Common myeloid progenitor, CD34-positive (primary cell): Measurements from ENCODE around the gene CUTA.
A peak's percentile ranks its signal among the peaks of the same experiment; 100 is the strongest.

Source experiments
- CTCF ChIA-PET: fragments of 350-600 bp; sonication (Branson Sonifier 250); formaldehyde crosslinking; loops from one replicate; lab custom pipeline; 2021; ENCODE audit warnings: antibody characterized with exemption; lab: Charles Lee
- POLR2A ChIA-PET: fragments of 350-600 bp; sonication (Branson Sonifier 250); formaldehyde crosslinking; loops from one replicate; lab custom pipeline; 2021; ENCODE audit warnings: antibody characterized with exemption; lab: Charles Lee
- DNase-seq, 3 donors: peaks; one replicate each; pipeline versions ENCODE4 v3.0.0 to v3.0.0-alpha.2; 2013
- H3K27ac ChIP-seq, 2 experiments: 1 replicate in 1 of 2; 2 replicates in 1 of 2; pipeline ENCODE4 v1.7.0; 2013; ENCODE audit warnings: inconsistent platforms in 2 of 2, low read length in 2 of 2, mild to moderate bottlenecking in 2 of 2, low read depth in 1 of 2, moderate library complexity in 1 of 2; ENCODE audit not compliant: severe bottlenecking in 2 of 2, insufficient read depth in 1 of 2, poor library complexity in 1 of 2
- H3K27me3 ChIP-seq, 5 experiments: replicated peaks in 2 of 5; 1 replicate in 3 of 5; 2 replicates in 2 of 5; pipeline versions ENCODE4 v1.6.1 to v1.7.0; 2013; ENCODE audit warnings: low read length in 4 of 5, mild to moderate bottlenecking in 2 of 5, moderate library complexity in 2 of 5, inconsistent platforms in 1 of 5; ENCODE audit not compliant: insufficient read depth in 5 of 5, control insufficient read depth in 4 of 5
- H3K36me3 ChIP-seq, 4 experiments: 1 replicate in 2 of 4; 2 replicates in 2 of 4; pipeline versions ENCODE4 v1.6.1 to v1.7.0; 2013; ENCODE audit warnings: low read length in 3 of 4, control low read depth in 1 of 4, mild to moderate bottlenecking in 1 of 4; ENCODE audit not compliant: control insufficient read depth in 4 of 4, insufficient read depth in 4 of 4
- H3K4me1 ChIP-seq, 4 experiments: 1 replicate in 3 of 4; 2 replicates in 1 of 4; pipeline versions ENCODE4 v1.6.1 to v1.7.1; 2013; ENCODE audit warnings: low read length in 3 of 4, mild to moderate bottlenecking in 3 of 4, control low read depth in 1 of 4, inconsistent platforms in 1 of 4, moderate library complexity in 1 of 4; ENCODE audit not compliant: control insufficient read depth in 4 of 4, insufficient read depth in 4 of 4; ENCODE audit errors: control extremely low read depth in 1 of 4
- H3K4me3 ChIP-seq, 7 experiments: 1 replicate in 4 of 7; 2 replicates in 3 of 7; pipeline versions ENCODE4 v1.5.1 to v1.7.0; 2013; ENCODE audit warnings: mild to moderate bottlenecking in 7 of 7, low read length in 6 of 7, moderate library complexity in 6 of 7, inconsistent platforms in 2 of 7, low read depth in 2 of 7, control low read depth in 1 of 7; ENCODE audit not compliant: insufficient read depth in 4 of 7, control insufficient read depth in 1 of 7; ENCODE audit errors: extremely low read depth in 1 of 7
- H3K9me3 ChIP-seq, 5 experiments: 1 replicate in 4 of 5; 2 replicates in 1 of 5; pipeline versions ENCODE4 v1.6.1 to v1.7.1; 2013; ENCODE audit warnings: low read length in 4 of 5, mild to moderate bottlenecking in 2 of 5, inconsistent platforms in 1 of 5, low read depth in 1 of 5, moderate library complexity in 1 of 5; ENCODE audit not compliant: control insufficient read depth in 4 of 5, insufficient read depth in 2 of 5; ENCODE audit errors: control extremely low read depth in 1 of 5
- WGBS: methylation state at CpG from one replicate; pipeline ENCODE4 v1.1.5; 2013; ENCODE audit not compliant: insufficient coverage; 5-methylcytosine and 5-hydroxymethylcytosine counted together

Gene CUTA

DNA sequence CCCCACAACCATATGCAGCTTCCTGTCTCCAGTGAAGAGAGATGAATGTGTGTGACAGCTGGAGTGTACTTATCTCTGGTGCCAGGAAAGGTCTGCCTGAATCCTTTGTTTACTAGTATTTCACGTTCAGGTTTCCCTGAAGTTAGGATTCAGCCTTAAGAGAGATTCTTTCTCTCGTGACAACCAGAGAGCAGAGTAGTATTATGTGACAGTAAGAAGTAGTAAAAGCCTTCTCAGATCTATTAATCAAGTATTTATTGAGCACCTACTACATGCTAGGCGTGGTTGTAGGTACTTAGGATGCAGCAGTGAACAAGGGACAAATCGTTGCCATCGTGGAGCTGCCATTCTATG, 25.3 kb downstream of the CUTA start:
- DNase-seq: no peak
- H3K27me3 ChIP-seq: no peaks in the 10 kb centered on the region
- CTCF ChIA-PET: interaction anchor here (0.9 to 1.3 kb wide), 3 partner anchors 9 to 103 kb away, joined by 3 read pairs; partner anchors contain the start of genes PFDN6 and WDR46
- H3K9me3 ChIP-seq: no peaks in the 10 kb centered on the region
- H3K36me3 ChIP-seq: peaks cover 0 to 14% (median 0%) of the 10 kb centered on the region in 4 experiments
- POLR2A ChIA-PET: no interaction called here
- H3K27ac ChIP-seq: peak overlapping the region in 1 of 2 experiments; percentile 84
- H3K4me3 ChIP-seq: peak overlapping the region in 6 of 7 experiments; percentile 84 to 98 (median 89)
- H3K4me1 ChIP-seq: peaks cover 10 to 34% (median 24%) of the 10 kb centered on the region in 4 experiments
- WGBS: 44% methylated on average over 4 of the region's 5 CpGs

GRCh38 chr6:33391922-33392594, 25.8 kb downstream of the CUTA start:
- H3K4me1 ChIP-seq: peaks cover 10 to 34% (median 24%) of the 10 kb centered on the region in 4 experiments
- H3K36me3 ChIP-seq: peaks cover 0 to 13% (median 0%) of the 10 kb centered on the region in 4 experiments
- WGBS: 0% methylated on average over 21 of the region's 31 CpGs
- POLR2A ChIA-PET: no interaction called here
- CTCF ChIA-PET: interaction anchor here (0.9 to 1.3 kb wide), 3 partner anchors 10 to 103 kb away, joined by 3 read pairs; partner anchors contain the start of genes PFDN6 and WDR46
- peak overlapping the region in 1 of 2 experiments; percentile 84 for H3K27ac ChIP-seq
- H3K4me3 ChIP-seq: peak overlapping the region; percentile 84 to 98 (median 93)
- DNase-seq: peak in 2 of 3 donors; percentile 18 to 31
- H3K27me3 ChIP-seq: no peaks in the 10 kb centered on the region
- H3K9me3 ChIP-seq: no peaks in the 10 kb centered on the region

DNA sequence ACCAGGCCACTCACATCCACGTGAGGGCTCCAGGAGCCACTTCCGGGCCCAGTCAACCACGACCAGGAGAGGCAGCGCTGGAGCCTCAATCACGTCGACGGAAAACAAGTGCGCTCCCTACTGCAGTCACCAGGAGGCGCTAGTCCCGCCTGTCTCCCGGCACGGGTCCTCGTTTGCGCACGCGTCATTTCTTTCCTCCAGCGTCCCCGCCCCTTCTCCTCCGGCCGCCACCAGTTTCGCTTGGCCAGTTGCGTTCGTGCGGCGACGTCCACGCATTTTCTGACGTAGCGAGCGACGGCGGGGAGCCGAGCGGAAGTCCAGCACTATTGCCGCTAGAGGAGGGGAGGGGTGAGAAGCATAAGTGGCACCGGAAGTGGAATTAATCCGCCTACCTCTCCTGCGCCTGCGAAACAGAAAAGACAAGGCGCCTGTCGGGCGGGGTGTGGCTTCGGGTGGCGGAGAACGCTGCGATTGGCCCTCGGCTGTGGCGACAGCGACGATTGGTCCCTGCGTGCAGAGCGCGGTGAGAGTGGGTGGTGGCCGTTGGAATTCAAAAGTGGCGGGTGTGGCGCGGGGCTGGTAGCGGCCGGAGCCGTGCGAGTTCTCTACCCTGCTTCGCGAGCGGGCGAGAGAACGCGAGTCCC, 26.5 kb downstream of the CUTA start, which contains the start of gene KIFC1:
Gene KIFC1, plus strand, starts transcription at position 546 of the 644 bp plus-strand sequence. CDS start 163 bp downstream, outside the sequence.
- POLR2A ChIA-PET: no interaction called here
- H3K4me1 ChIP-seq: peaks cover 10 to 34% (median 24%) of the 10 kb centered on the region in 4 experiments
- peak within 1 kb of the TSS; percentile 84 to 98 (median 93) for H3K4me3 ChIP-seq
- DNase-seq: peak; percentile 100
- CTCF ChIA-PET: interaction anchor here (0.7 to 2.3 kb wide), 12 partner anchors 10 to 102 kb away, joined by 3 to 11 read pairs (median 4); partner anchors contain the start of genes PFDN6 and WDR46
- no peaks in the 10 kb centered on the region for H3K27me3 ChIP-seq
- peak within 1 kb of the TSS; percentile 30 to 84 for H3K27ac ChIP-seq
- 0% methylated on average over 63 of the region's 67 CpGs for WGBS
- H3K9me3 ChIP-seq: no peaks in the 10 kb centered on the region
- H3K36me3 ChIP-seq: peaks cover 0 to 13% (median 0%) of the 10 kb centered on the region in 4 experiments

- POLR2A ChIA-PET: no interaction called here
These were observed 27.1 kb downstream of the CUTA start for GRCh38 chr6:33390767-33391277.

DNA sequence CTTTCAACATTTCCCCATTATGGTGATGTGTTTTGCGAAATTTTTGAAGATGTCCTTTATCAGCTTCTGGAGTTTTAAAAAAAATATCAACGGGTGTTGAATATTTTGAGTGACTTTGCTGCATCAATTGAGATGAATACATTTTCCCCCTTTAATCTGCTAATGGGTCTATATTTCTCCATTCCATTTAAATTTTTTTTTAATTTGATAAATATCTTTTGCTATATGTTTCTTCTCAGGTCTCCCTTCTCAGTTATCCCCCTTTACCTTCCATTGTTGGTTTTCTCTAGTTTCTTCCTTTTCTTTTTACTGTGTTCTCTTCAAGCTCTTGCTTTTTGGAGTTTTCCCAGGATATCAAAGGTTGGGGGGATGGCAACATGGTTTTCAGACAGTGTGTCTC, 27.7 kb downstream of the CUTA start:
- peaks cover 0 to 9% (median 0%) of the 10 kb centered on the region in 4 experiments for H3K36me3 ChIP-seq
- CTCF ChIA-PET: interaction anchor here (0.7 to 2.3 kb wide), 9 partner anchors 15 to 40 kb away, joined by 3 to 11 read pairs (median 5); partner anchors contain the start of gene CUTA
- no peak overlapping the region for H3K27ac ChIP-seq
- peaks cover 10 to 32% (median 24%) of the 10 kb centered on the region in 4 experiments for H3K4me1 ChIP-seq
- H3K4me3 ChIP-seq: no peak overlapping the region
- H3K9me3 ChIP-seq: no peaks in the 10 kb centered on the region
- WGBS: 100% methylated on average over 1 of the region's 2 CpGs
- H3K27me3 ChIP-seq: no peaks in the 10 kb centered on the region
- POLR2A ChIA-PET: no interaction called here
- no peak for DNase-seq

More at GRCh38 chr6:33390767-33391277, 27.1 kb downstream of the CUTA start:
- Histone ChIP-seq H3K27ac (peak overlapping the region; percentile 30 to 84), H3K4me3 (peak overlapping the region in 5 of 7 experiments; percentile 25 to 98 (median 42)), H3K27me3 (no peaks in the 10 kb centered on the region), H3K4me1 (peaks cover 10 to 34% (median 24%) of the 10 kb centered on the region in 4 experiments), H3K36me3 (peaks cover 0 to 9% (median 0%) of the 10 kb centered on the region in 4 experiments), H3K9me3 (no peaks in the 10 kb centered on the region)
- 75% methylated on average over 7 of the region's 9 CpGs for WGBS
- DNase-seq: no peak
- CTCF ChIA-PET: interaction anchor here (0.6 to 2.3 kb wide), 12 partner anchors 9 to 113 kb away, joined by 3 to 11 read pairs (median 4); no protein-coding TSS in a partner anchor

DNA sequence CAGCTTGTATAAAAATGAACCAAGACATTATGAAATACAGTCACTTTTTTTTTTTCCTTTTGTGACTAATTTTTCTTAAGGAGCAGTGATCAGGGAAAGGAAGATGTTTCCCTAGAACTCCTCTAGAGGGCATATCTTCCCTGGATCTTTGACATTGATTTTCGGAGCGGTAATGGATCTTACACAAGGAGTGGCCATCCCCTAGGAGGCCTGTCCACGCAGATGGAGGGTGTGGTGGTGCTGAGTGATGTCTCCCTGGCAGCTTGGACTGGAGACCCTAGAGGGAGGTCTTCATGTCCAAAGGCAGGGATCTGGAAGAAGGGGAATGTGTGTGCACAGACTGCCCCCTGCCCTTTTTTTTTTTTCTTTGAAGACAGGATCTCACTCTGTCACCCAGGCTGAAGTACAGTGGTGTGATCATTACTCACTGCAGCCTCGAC, 33.3 kb downstream of the CUTA start:
- no peak overlapping the region for H3K4me3 ChIP-seq
- no peaks in the 10 kb centered on the region for H3K4me1 ChIP-seq
- no peak for DNase-seq
- WGBS: 86% methylated on average over 2 of the region's 4 CpGs
- H3K9me3 ChIP-seq: no peaks in the 10 kb centered on the region
- no peaks in the 10 kb centered on the region for H3K36me3 ChIP-seq
- ChIA-PET CTCF (interaction anchor here (0.6 kb wide), 1 partner anchor 25 kb away, joined by 4 read pairs; no protein-coding TSS in a partner anchor), POLR2A (no interaction called here)
- H3K27ac ChIP-seq: no peak overlapping the region
- no peaks in the 10 kb centered on the region for H3K27me3 ChIP-seq
